GM19238 (cell line): ENCODE results near the gene ARSG.
"Not testable (repeated sequence)": the region's sequence is repeated elsewhere in the genome, so short reads cannot be mapped to it uniquely, and the experiment has no call there.

ENCODE experiments used
- DNase-seq: peaks from one replicate; pipeline ENCODE4 v3.0.0; 2011; ENCODE audit warnings: low spot score; ENCODE audit not compliant: insufficient read length

The ARSG gene

DNA sequence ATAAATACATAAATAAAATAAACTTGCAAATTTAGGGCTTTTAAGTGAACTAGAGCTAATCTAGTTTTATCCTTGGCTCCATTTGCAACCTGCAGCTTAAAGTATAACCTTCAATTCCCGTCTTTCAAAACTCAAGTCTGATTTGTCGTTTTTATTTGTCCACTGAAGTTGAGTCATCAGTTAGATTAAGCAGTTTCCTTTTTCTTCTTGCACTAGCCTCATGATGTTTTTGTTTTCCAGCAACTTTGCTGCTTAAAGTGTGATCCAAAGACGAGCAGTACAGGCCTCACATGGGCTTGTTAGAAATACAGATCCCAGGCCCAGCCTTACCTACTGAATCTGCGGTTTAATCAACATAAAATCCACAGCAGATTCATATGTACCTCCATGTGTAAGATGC lies 13.8 kb downstream of the ARSG start:
- no peak for DNase-seq

- no peak for DNase-seq
Observed at GRCh38 chr17:68306819-68307218, 15.5 kb downstream of the ARSG start.

GRCh38 chr17:68307443-68307842 lies 16.1 kb downstream of the ARSG start:
- no peak for DNase-seq

GRCh38 chr17:68308486-68308885 lies 17.2 kb downstream of the ARSG start:
- DNase-seq = not testable (repeated sequence)

- DNase-seq = not testable (repeated sequence)
Observed at GRCh38 chr17:68309066-68309670, 17.9 kb downstream of the ARSG start.

DNA sequence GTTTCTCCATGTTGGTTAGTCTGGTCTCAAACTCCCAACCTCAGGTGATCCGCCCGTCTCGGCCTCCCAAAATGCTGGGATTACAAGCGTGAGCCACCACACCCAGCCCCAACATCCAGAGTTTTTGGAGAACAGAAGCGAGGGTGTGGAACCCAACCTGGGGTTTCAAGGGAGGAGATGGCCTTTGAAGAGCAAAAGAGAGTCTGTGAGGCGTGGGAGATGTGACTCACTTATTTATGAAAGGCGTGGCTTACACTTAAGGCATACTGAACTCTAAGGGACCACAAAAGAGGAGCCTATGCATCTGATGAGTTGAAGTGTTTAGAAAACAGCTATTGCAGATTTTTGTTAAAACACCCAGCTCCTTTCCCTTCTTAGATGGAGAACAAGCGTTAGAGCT lies 18.9 kb downstream of the ARSG start:
- no peak for DNase-seq

DNA sequence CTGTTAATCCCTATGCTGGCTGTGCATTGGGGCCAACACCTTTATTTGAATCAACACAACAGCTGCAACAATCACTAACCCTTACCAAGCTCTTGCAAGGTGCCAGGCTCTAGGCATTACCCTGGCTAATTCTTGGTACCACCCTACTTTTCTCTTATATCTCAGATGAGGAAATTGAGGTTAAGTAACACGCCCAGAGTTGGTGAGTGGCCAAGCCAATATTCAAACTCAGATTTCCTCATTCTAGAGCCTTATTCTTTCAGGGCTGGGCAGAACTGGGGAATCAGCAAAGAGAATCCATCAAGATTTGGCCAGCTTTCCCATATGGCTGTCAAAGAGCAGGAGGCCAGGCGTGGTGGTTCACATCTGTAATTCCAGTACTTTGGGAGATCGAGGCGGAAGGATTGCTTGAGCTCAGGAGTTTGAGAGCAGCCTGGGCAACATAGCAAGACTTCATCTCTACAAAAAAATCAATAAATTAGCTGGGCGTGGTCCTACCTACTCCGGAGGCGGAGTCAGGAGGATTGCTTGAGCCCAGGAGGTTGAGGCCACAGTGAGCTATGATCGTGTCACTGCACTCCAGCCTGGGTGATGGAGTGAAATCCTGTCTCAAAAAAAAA lies 23.7 kb downstream of the ARSG start:
- no peak for DNase-seq

- DNase-seq = no peak
Observed at GRCh38 chr17:68315930-68316329, 24.6 kb downstream of the ARSG start.

DNA sequence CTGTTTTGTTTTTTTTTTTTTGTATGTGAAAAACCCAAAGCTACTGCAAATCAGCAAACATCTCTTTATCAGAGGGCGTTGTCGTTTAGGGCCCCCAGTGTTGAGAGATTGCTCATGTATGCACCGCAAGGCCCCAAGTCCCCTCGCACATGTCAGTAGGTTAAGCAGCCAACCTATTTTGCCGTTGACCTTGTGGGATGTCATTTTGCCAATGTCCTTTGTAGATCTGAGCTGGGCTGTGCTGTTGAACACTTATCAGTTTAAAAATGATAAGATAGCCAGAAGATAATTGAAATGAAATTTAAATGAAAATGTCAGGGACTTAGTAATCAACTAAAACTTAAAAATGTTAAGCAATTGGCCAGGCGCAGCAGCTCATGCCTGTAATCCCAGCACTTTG lies 26.2 kb downstream of the ARSG start:
- no peak for DNase-seq

- no peak for DNase-seq
Observed at GRCh38 chr17:68318103-68318991, 27.1 kb downstream of the ARSG start.

DNA sequence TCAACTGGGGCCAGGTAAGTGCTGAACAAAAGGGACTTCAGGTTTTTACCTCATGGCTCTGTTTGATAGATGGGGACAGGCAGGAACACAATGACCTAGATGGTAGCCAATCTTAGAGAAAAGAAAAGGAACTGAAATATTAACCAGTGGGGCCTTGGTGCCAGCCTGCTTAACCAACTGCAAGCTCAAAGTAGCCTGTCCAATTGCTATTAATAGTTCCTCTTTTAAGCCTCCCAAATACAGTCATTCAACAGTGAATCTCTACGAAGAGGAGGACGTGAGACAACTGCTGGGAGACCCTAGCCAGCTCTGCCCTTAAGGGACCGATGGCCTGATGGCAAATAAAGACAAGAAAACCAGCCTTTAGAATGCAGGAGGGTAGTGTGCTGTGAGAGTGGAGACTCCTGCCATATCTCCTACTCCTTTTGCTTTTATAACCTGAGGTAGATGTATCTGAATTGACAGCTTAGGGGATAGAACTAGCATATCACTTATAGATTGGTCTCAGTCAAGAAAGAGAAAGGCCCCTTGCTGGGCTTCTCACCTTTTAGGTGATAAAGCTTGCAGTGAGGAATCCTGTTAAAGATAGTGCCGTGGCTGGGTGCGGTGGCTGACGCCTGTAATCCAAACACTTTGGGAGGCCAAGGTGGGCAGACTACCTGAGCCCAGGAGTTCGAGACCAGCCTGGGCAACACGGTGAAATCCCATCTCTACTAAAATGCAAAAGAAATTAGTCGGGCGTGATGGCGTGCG lies 28.3 kb downstream of the ARSG start:
- no peak for DNase-seq

DNA sequence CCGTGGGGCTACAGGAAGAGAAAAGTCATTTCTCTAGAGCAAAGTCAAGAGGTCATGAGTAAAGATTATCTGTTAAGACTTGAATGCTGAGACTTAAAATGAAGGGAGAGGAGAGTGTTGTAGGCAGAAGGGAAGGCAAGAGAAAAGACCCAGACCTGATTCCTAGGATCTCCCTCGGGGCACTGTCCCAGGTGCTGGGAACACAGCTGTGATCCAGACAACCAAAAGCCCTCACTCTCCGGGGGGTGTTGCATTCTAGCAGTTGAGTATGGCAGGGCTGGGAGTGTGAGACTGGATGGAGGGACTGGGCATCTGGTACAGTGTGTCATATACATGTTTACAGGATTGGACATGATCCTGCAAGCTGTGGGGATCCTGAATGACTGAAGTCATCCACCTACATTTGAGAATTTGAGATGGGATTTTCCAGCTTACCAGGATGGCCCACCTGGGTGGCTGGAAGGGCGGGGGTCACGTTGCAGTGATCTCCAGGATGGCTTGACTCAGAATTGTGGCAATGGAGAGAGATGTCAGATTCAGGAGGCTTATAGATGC lies 29.1 kb downstream of the ARSG start:
- DNase-seq = no peak

- no peak for DNase-seq
Observed at GRCh38 chr17:68320943-68321555, 29.8 kb downstream of the ARSG start.

- DNase-seq = no peak
Observed at GRCh38 chr17:68321556-68321954, 30.3 kb downstream of the ARSG start.

GRCh38 chr17:68322630-68323029 lies 31.3 kb downstream of the ARSG start:
- no peak for DNase-seq

DNA sequence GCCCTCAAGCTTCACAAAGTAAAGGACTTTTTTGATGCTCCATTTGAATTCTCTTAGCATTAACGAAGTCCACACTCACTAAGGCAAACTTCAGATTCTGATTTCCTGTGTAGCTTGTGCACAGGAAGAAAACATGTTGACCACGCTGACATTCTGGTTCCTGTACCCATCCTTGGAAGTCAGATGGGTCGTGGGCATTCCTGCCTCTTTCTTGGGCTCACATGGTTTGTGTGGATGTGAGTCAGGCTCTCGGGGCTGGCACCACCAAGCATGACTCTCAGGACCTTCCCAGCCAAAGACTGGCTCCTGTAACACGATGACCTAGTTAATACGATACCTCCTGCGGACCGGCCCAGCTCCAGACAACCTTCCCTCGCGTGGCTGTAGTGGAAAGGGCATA lies 32.8 kb downstream of the ARSG start:
- DNase-seq = no peak

GRCh38 chr17:68324654-68325336 lies 33.5 kb downstream of the ARSG start:
- no peak for DNase-seq

DNA sequence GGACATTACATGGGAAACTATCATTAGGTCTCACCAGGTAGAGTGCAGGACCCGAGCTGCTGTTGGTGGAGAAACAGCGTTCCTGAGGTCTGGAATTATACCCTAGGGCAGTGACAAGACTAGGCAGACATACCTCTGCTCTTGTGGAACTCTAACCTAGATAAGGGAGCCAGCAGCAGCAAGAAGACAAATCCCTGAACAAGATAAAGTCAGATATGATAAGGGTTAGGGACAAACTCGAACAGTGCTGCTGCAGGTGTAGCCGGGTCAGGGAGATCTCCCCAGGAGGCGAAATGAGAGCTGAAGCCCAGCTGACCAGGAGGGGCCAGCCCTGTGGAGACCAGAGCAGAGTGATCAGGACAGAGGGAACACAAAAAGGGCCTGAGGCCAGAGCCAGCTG lies 34.7 kb downstream of the ARSG start:
- no peak for DNase-seq

- no peak for DNase-seq
Observed at GRCh38 chr17:68326681-68327080, 35.4 kb downstream of the ARSG start.

- DNase-seq = no peak
Observed at GRCh38 chr17:68327823-68328557, 36.7 kb downstream of the ARSG start.
